HG03045 (cell line): ENCODE measurements around the gene BPIFB2.

Experiments
- ATAC-seq: cut with Tn5 transposase; IDR thresholded peaks from one replicate; pipeline ENCODE4 v1.9.1; 2021; ENCODE audit warnings: mild to moderate bottlenecking, moderate library complexity; ENCODE audit not compliant: unreplicated experiment

The BPIFB2 gene

DNA sequence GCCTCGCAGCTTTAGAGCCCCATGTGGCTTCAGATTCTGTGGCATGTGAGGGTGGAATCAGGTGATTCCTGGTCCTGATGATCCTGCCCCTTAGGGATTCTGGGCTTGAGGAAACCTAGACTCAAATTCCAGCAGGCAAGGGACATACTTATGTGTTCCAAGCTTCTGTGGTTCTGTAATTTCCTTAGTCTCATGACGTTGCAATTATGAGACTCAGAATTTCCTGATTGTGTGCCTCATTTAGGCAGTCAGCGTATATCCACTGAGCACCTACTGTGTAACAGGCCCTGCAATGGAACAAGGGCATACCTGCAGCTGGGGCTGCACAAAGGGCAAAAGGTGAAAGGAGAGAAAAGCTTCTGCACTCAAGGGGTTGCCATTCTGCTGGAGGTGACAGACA lies 60.3 kb downstream of the BPIFB2 start:
- no peak for ATAC-seq

DNA sequence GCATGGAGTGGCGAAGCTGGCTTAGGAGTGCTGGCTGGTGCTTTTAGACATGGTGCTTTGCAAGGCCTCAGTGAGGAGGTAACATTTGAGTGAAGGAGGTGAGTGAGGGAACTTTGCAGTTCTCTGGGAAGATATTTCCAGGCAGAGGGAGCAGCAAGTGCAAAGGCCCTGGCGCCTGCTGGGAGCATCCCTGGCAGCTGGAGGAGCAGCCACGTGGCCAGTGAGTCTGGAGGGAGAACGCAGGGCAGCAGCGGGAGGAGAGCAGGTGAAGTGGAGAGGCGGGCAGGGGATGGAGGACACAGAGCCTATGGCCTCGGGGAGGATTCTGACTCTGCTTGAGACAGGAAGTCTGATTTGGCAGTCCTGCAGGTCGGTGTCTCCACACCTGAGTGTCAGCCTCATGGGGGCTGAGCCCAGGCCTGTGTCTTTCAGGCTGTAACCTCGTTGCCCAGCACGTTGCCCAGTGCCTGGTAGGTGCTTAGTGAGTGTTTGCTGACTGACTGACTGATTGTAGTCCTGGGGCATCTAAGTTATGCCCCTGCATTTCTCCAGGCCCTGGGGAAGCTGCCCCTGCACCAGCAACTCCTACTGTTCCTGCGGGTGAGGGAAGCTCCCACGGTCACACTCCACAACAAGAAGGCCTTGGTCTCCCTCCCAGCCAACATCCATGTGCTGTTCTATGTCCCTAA lies 60.9 kb downstream of the BPIFB2 start:
- ATAC-seq = no peak

DNA sequence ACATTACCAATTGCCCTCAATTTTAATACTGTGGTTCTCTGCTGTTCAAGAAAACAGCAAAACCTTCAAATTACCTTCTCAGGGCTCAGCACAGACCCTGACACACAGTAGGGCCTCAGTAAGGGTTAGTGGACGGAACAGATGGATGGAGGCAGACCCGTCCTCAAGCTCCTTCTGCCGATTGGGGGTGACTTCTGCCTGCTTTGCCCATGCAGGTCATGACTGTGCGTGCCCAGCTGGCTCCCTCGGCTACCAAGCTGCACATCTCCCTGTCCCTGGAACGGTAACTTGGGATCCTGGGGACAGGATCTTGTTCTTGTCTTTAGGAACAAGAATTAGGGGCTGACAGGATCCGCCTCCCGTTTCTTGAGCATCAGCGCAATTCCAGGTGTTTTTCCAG lies 62.2 kb downstream of the BPIFB2 start:
- no peak for ATAC-seq

DNA sequence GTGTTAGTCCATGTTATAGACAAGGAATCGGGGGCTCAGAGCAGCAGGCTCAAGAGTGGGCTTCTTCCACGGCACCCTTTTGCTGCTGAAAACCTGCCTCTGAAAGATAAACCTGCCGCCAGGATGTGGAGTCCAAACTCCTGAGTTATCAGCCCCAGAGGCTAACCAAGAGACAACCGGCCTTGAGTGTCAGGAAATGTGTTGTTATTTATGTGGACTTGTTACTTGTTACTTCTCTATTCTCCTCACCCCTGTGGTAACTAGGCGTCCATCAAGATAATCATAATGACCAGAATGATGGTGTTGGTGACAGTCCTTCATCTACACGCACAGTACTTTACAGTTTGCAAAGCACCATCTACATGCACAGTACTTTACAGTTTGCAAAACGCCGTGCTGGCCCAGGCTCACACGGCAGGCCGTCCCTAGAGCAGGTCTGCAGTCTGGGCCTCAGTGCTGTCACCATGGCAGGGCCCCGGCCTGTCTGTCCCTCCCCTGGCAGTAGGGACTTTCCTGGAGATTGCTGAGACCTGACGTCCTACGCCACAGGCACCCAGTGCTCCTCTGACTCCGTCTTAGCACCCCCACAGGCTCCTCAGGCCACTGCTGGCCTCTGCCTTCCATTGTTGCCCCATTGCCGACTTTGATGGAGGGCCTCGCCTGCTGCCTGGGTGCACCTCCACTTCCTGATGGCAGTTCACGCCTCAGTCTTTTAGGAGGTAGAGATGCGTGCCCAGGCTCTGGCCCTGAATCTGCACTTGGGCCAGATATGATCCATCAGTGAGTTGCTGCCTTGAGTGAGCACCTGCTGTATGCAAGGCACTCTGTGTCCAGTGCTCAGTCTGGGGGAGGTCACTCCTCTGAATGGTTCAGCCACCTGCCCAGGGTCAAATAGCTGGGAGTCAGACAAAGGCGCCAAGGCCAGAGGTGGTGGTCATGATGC lies 62.9 kb downstream of the BPIFB2 start:
- no peak for ATAC-seq

DNA sequence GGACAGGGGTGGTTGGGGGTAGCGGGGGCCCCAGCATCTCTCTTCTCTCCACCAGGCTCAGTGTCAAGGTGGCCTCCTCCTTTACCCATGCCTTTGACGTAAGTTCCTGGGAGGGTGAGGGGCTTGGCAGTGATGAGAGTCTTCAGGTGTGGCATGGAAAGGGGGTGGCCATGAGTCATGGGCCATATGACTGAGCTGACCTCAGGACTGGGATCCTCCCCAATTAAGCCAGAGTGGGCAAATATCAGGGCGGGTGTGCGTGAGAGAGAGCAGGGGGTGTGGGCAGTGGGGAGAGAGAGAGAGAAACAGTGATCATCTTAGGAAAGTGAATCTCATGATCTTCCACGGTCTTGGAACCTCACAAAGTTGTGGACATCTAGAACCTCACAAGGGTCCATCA lies 63.7 kb downstream of the BPIFB2 start:
- ATAC-seq = no peak

DNA sequence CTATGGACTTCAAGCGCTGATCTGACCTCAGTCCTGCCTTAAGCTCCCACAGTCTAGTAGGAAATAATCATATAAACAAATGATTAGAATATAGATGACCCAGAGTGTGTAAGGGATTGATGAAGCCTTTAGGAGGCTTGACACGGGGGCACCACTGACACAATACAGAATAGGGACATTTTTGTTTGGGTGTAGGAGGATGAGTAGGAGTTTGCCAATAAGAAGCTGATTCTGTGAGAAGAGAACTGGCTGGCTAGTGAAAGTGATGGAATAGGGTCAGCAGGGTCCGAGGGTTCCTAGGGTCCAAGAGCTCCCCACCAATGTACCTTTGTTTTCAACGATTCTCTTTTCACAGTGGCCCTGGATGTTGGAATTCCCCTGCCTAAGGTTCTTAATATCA lies 64.9 kb downstream of the BPIFB2 start:
- no peak for ATAC-seq

DNA sequence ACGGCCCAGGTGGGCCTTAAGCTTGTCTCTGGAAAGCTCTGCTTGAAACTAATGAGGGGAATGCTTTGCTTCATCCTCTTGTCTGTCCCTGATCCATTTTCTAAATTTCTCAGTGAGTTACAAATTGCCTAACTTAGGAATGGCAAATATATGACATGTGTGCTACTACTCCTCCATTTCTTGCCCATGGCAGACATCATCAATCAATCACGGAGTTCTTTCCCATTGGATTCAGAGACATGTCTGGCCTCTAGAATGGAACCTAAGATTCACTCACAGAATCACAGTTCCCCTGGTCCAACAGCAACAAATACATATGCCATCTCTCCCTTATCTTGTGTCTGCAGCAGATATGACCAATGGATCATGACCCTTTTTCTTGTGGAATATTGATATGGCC lies 65.3 kb downstream of the BPIFB2 start:
- no peak for ATAC-seq
